Activated T-helper 2 cell treated with anti-CD3 and anti-CD28 coated beads, Interferon-gamma antibody, Interleukin-2, Interleukin-4, amounts not matched to agents 10 μg/mL and 5 μg/mL and 100 μg/mL, durations not matched to agents 14 hours and 24 hours and 36 hours (primary cell): ENCODE results near the gene CTSD. TPM values are rescaled to one million over a fixed set of nuclear protein-coding genes. Genes with fewer than 3 reads are reported as not detected.

Experiments
- DNase-seq: peaks from one replicate; pipeline ENCODE4 v3.0.0; 2021; ENCODE audit warnings: low spot score
- H3K27ac Mint-ChIP-seq: one replicate; pipeline ENCODE4 v1.8.0; 2021; ENCODE audit warnings: mixed read lengths
- H3K27me3 Mint-ChIP-seq: one replicate; pipeline ENCODE4 v1.8.0; 2021; ENCODE audit warnings: low read depth, mixed read lengths
- H3K36me3 Mint-ChIP-seq: one replicate; pipeline ENCODE4 v1.8.0; 2021; ENCODE audit warnings: low read depth, mixed read lengths
- H3K4me1 Mint-ChIP-seq: one replicate; pipeline ENCODE4 v1.8.0; 2021; ENCODE audit warnings: low read depth, mixed read lengths
- H3K4me3 Mint-ChIP-seq: one replicate; pipeline ENCODE4 v1.8.0; 2021; ENCODE audit warnings: low read depth, mild to moderate bottlenecking, moderate library complexity, mixed read lengths
- H3K9me3 Mint-ChIP-seq: one replicate; pipeline ENCODE4 v1.8.0; 2021; ENCODE audit warnings: mixed read lengths
- intact Hi-C: fragments of 100-400 bp; cut with micrococcal nuclease; formaldehyde crosslinking; loops from one replicate; pipeline ENCODE4 v1.15.1; 2023
- total RNA-seq: library from RNA; stranded (reverse); gene quantifications from 2 replicates; pipeline ENCODE4 v1.2.3, GENCODE V29; 2022

CTSD gene
- total RNA-seq, 1 donor from 2014 or later: 73.5 TPM

DNA sequence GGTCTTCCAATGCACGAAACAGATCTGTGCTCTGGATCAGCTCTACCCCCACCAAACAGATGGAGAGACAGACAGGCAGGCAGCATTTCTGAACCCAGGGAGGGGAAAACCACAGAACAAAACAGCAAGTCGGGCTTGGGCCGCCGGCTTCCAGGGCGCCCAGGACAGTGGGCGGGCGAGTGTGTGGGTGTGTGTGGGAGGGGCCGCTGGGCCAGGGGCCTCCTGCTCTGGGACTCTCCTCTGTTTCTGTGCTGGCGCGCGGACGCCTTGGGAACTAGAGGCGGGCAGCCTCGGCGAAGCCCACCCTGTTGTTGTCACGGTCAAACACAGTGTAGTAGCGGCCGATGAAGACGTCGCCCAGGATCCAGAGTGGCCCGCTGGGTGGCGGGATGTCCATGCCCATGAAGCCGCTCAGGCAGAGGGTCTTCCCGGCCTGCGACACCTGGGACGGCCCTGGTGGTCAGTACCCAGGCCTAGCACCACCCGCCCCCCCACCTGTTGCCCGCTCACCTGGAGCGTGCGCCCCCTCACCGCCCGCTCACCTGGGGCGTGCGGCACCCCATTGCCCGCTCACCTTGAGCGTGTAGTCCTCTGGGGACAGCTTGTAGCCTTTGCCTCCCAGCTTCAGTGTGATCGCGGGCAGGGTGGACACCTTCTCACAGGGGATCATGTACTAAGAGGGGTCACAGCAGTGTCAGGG, 10.3 kb downstream of the CTSD start:
- intact Hi-C loops: no loop called here
- Mint-ChIP-seq H3K9me3 (no peaks in the 10 kb centered on the region), H3K36me3 (peaks cover 25% of the 10 kb centered on the region), H3K4me1 (peaks cover 19% of the 10 kb centered on the region), H3K4me3 (no peak overlapping the region), H3K27ac (no peak overlapping the region), H3K27me3 (peaks cover 14% of the 10 kb centered on the region)
- no peak for DNase-seq

DNA sequence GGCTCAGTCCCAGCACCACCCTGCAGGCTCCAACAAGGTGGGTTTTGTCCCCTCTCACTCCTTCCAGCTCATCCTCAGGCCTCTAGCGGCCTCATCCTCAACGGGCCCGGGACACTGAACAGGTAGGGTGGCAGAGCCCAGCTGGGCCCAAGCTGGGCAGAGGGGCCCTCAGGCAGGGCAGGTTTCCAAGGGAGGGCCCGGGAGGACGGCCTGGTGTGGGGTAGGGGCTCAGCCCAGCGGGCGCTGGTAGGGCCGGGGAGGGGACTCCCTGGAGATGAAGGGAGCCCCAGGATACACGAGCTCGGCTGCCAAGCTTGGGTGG, 10.9 kb downstream of the CTSD start:
- H3K4me1 Mint-ChIP-seq: peaks cover 17% of the 10 kb centered on the region
- H3K27me3 Mint-ChIP-seq: peaks cover 16% of the 10 kb centered on the region
- DNase-seq: no peak
- H3K36me3 Mint-ChIP-seq: peaks cover 25% of the 10 kb centered on the region
- no peak overlapping the region for H3K4me3 Mint-ChIP-seq
- H3K9me3 Mint-ChIP-seq: no peaks in the 10 kb centered on the region
- no peak overlapping the region for H3K27ac Mint-ChIP-seq
- intact Hi-C loops: no loop called here

DNA sequence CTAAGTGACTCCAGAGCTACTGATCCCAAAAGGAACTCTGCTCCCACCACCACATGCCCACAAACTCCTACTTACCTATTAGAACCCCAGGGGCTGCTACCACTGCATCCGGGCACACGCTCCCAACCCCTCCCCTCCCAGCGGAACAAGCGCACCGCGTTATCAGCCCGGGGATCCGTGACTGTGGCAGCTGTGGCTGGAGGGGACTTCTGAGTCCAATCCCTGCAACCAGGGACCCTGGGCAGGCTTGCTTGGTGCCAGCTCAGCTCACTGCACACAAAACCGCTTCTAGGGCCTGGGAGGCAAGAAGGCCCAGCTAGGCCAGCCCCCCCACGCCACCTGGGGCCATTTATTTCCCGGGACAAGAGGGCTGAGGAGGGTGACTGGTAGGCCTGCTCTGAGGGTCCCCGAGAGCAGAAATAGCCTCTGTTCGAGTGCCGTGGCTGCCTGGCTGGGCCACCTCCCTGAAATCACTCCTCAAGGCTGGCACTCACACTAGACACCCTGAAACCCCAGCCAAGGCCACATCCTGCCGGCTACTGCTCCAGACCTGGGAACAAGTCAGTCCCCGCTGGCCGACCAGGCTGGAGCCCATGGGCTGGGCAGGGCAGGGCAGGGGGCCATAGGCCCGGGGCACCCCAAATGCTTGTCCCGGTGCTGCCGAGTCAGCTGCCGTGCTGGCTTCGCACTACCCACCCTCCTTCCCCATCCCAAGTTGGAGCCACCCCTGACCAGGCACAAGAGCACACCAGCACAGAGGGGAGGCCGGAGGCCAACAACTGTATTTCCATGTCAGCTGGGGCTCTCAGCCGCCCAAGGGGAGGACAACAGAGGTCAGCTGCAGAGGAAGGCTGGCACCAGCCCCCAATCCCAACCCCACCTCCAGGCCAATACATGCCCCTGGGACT, 11.5 kb downstream of the CTSD start:
- Mint-ChIP-seq H3K36me3 (peaks cover 23% of the 10 kb centered on the region), H3K27me3 (peaks cover 18% of the 10 kb centered on the region), H3K27ac (no peak overlapping the region), H3K9me3 (no peaks in the 10 kb centered on the region), H3K4me1 (peaks cover 11% of the 10 kb centered on the region), H3K4me3 (no peak overlapping the region)
- DNase-seq: no peak
- intact Hi-C loops: no loop called here

DNA sequence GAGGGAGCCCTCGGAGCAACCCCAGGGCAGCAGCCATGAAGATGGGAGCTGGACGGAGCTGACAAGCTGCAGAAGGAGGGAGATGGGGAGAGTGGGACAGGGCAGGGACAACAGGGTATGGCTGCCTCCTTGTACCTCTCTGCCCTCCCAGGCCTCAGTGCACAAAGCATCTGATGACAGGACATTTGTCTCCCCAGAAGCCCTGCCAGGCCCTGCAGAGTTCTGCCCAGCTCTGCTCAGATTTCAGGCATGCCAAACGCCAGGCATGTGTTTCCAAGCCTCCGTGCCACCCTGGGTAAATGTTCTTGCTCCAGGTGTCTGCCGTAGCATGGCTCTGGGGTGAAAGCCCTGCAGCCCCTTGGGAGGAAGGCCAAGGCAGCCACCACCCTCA, 12.2 kb downstream of the CTSD start:
- no peak overlapping the region for H3K27ac Mint-ChIP-seq

DNA sequence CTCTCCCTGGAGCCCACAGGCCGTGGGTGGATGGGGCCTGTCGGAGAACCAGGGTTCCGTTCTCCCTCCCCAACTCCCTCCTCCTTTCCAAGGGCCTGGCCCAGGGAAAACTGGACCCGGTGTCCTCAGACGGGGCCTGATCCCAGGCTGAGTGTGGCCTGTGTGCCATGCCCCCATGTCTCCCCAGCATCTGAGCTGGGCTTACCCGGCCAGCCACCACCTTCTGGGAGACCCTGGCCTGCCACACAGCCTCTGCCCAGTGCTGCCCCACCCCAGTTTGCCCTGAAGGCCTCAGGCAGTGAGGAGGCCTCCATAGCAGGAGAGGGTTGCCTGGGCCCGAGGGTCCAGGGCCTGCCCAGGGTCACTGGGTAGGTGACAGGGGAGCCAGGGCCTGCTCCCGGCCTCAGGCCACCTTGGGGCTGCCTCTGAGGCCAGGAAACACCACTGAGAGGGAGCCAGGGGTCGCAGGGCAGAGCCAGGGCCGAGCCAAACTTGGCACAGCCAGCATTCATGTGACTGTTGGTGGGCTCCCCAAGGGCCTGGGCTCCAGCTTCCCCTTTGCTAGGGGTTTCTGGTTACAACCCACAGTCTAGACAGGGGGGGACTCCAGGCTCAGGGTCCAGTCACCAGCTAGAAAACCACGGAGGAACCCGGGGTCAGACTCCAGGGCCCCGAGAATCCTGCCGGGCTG, 12.7 kb downstream of the CTSD start:
- Mint-ChIP-seq H3K4me3 (no peak overlapping the region), H3K4me1 (peaks cover 7% of the 10 kb centered on the region), H3K27me3 (peaks cover 18% of the 10 kb centered on the region), H3K9me3 (peaks cover 3% of the 10 kb centered on the region), H3K36me3 (peaks cover 14% of the 10 kb centered on the region), H3K27ac (no peak overlapping the region)
- DNase-seq: no peak
- intact Hi-C loops: no loop called here

More for the DNA sequence above, 12.2 kb downstream of the CTSD start:
- DNase-seq: no peak
- Mint-ChIP-seq H3K27me3 (peaks cover 18% of the 10 kb centered on the region), H3K4me1 (peaks cover 10% of the 10 kb centered on the region), H3K36me3 (peaks cover 18% of the 10 kb centered on the region), H3K9me3 (no peaks in the 10 kb centered on the region), H3K4me3 (no peak overlapping the region)
- intact Hi-C loops: no loop called here

DNA sequence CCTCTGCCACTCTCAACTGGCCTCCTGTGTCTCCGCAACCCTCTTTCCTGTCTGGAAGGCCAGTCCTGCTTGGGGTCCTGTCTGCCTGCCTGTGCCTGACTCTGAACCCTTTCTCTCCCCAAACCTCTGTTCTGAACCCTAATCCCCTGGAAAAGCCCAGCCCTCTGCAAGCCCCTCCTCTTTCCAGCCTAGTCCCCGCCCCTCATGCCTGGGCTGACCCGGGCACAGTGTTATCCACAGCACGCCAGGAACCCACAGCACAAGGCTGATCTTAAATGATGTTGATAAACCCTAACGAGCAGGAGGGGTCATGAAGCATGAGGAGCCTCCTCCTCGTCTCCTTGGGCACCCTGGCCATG, 13.3 kb downstream of the CTSD start, which contains the start of gene IFITM10:
Gene IFITM10, minus strand, starts transcription at position 115 of the 359 bp plus-strand sequence. CDS start 153 bp downstream, outside the sequence.
- Mint-ChIP-seq H3K27me3 (peaks cover 18% of the 10 kb centered on the region), H3K9me3 (peaks cover 8% of the 10 kb centered on the region), H3K4me1 (peaks cover 3% of the 10 kb centered on the region), H3K36me3 (peaks cover 9% of the 10 kb centered on the region), H3K4me3 (no peak within 1 kb of the TSS), H3K27ac (no peak within 1 kb of the TSS)
- intact Hi-C loops: no loop called here
- DNase-seq: no peak

DNA sequence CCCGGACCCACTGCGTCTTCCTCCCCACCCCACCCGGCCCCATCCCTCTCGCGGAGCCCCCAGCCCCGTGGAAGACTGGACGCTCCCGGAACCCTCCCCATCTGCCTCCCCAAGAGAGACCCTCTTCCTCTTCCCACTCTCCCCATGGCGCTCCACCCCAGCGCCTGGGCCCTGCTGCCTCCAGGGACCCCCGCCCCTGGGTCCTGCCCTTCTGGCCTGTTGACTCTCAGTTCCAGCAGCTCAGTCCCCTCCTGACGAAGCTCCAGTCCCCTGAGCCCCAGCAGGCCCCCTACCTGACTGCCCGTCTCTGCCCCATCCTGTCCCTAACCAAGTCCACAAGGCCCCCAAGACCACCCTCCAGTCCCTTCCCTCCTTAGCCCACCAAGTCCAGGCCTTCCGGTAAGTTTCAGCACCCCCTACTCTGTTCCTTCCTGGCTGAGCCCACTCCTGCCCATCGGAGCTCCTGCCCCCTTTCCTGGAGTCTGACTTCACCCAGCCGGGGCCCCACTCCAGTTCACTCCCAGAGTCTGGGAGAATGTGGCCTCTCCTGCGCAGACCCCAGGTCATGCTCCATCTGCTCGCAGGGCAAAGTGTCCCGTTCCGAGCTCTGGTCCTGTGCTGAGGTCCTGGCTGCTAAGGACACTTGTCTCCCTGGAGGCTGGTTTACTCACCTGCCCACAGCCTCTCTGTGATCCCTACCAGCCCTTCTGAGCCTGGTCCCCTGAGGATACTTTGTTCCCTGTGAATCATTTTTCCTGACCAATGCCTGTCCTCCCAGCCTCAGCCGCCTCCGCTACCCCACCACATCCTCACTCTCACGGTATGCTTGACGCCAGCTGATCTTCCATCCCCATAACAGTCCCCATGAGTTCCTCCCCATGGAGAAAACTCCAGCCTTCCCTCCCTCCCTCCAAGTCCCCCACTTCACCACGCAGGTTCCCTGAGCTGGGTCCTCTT, 14.1 kb downstream of the CTSD start:
- H3K9me3 Mint-ChIP-seq: peaks cover 9% of the 10 kb centered on the region
- H3K4me1 Mint-ChIP-seq: no peaks in the 10 kb centered on the region
- H3K27ac Mint-ChIP-seq: no peak overlapping the region
- H3K36me3 Mint-ChIP-seq: peaks cover 3% of the 10 kb centered on the region
- H3K27me3 Mint-ChIP-seq: peaks cover 18% of the 10 kb centered on the region
- DNase-seq: no peak
- H3K4me3 Mint-ChIP-seq: no peak overlapping the region
- intact Hi-C loops: no loop called here

DNA sequence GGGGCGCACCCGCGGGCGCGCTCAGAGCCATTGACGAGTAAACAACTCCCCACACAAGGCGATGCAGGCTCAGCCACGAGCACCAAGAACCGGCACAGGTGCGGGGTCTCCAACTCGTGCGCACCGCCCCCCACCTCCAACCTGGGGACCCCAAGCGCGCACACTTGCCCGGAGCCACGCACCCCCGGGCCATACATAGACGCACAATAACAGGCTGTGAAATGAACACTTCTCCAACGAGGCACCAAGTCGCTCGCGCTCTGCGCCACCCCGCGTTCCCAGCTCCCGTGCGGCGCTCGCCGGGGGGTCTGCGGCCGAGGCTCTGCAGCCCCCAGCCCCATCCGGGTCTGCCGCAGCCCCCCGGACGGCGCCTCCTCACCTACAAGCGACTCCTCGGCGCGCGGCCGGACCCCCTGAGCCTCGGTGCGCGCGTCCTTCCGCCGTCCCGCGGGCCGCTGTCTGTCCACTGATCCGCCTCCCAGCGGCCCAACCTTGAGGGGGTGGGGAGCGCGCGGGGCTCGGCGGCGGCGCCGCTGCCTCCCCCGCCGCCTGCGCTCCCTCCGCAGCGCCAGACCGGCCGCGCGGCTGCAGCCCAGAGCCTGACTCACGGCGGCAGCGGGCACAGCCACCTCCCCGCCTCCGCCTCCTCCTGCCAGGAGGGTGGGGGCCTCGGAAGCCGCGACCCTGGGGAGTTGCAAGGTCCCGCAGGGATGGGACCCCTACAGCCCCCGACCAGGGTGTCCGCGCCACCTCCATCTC, 14.9 kb downstream of the CTSD start:
- no peaks in the 10 kb centered on the region for H3K4me1 Mint-ChIP-seq
- H3K27me3 Mint-ChIP-seq: peaks cover 18% of the 10 kb centered on the region
- H3K9me3 Mint-ChIP-seq: peaks cover 9% of the 10 kb centered on the region
- H3K4me3 Mint-ChIP-seq: no peak overlapping the region
- H3K36me3 Mint-ChIP-seq: peaks cover 3% of the 10 kb centered on the region
- H3K27ac Mint-ChIP-seq: no peak overlapping the region
- DNase-seq: no peak
- intact Hi-C loops: no loop called here

DNA sequence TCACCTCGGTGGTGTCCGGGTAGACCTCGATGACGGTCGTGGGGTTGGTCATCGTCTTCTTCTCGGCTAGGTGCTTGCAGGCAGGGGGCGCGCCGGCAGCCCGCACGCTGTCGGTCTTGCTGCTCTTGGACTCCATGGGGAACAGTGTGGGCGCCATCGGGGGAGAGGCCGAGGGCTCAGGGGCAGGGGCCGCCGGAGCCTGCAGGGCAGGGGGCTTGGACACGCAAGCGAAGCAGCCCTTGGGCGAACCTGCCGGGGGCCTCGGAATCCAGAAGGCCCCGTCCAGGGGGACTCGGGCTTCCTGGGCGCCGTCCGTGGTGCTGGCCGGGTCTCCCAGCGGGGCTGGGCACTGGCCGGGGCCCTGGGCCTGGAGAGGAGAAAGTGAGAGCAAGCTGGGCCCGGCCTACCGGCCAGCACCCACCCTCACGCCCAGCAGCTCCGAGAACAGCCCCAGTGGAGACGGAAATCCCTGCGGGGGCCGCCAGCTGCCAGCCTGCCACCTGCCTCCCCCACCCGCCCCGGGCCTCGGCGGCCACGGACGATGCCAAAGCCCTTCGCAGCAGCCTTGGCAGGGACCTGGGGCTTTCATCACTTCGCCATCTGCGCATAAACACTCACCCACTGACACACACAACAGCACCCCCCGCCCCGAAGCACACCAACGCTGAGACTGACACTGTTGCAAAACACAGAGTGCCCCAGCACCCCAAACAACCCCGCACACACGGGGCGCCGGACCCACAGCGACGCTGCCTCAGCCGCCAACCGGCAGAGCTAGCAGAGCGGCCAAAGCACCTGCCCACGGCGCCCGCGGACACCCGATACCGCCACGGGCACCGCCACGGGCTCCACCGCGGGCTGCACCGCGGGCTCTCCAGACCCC, 15.7 kb downstream of the CTSD start:
- peaks cover under 1% of the 10 kb centered on the region for H3K36me3 Mint-ChIP-seq
- H3K9me3 Mint-ChIP-seq: peaks cover 9% of the 10 kb centered on the region
- intact Hi-C loops: no loop called here
- no peak for DNase-seq
- H3K27me3 Mint-ChIP-seq: peaks cover 18% of the 10 kb centered on the region
- H3K4me3 Mint-ChIP-seq: no peak overlapping the region
- no peak overlapping the region for H3K27ac Mint-ChIP-seq
- H3K4me1 Mint-ChIP-seq: no peaks in the 10 kb centered on the region

DNA sequence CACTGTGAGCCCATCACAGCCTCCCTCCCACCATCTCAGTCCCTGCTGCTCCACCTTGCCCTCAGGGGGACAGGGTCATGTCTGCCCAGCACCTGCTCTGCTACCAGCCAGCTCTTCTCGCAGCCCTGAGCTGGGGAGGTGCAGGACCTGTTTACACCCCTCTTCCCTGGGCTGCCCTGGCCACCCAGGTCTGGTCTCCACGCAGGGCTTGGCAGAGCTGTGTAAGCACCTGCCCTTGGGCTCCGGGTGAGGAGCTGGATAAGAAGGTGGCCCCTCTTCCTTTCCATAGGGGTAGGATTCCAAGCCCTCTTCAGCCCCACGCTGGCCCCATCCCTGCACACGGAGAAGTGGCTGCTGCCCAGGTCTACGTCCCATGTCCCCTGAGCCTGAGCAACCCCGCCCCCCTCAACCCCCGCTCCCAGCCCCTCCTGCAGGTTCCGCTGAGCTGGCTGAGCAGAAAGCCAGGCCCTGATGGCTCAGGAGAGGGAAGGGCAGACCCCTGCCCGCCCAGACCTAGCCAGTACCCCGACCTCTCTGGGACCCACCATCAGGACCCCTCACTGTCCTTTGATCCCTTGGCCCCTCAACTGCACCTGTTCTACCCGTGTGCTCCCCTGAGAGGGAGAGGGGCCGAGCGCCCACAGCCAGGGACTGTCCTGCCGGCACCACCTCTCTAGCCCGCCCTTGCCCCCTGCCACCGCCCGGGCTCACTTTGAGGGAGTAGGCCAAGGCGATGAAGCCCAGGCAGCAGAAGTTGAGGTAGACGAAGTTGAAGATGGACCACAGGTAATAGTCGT, 16.6 kb downstream of the CTSD start:
- no peak overlapping the region for H3K27ac Mint-ChIP-seq
- no peaks in the 10 kb centered on the region for H3K36me3 Mint-ChIP-seq
- H3K27me3 Mint-ChIP-seq: peaks cover 18% of the 10 kb centered on the region
- H3K4me1 Mint-ChIP-seq: no peaks in the 10 kb centered on the region
- peaks cover 9% of the 10 kb centered on the region for H3K9me3 Mint-ChIP-seq
- no peak overlapping the region for H3K4me3 Mint-ChIP-seq
- intact Hi-C loops: no loop called here
- no peak for DNase-seq
